Adrenal gland (tissue), 12 donors: Measurements from ENCODE around the gene ACAT2. TPM values are rescaled to one million over a fixed set of nuclear protein-coding genes. Genes with fewer than 3 reads are reported as not detected.
"Not testable (repeated sequence)": the region's sequence is repeated elsewhere in the genome, so short reads cannot be mapped to it uniquely, and the experiment has no call there.

Source experiments
- DNase-seq, 7 donors: peaks; one replicate each; pipeline ENCODE4 v3.0.0-alpha.2; 2019 to 2020
- H3K27ac ChIP-seq, 5 donors: fragments of 200-600 bp; sonication (generic) in 4 of 5; 1 replicate in 3 of 5; 2 replicates in 2 of 5; pipeline versions ENCODE4 v1.5.1 to v1.8.0; 2016 to 2020; ENCODE audit warnings: mild to moderate bottlenecking in 1 of 5
- H3K27me3 ChIP-seq: fragments of 200-600 bp; 2 replicates; pipeline ENCODE4 v1.8.0; 2021
- H3K36me3 ChIP-seq, 2 donors: fragments of 200-600 bp; replicated peaks in 1 of 2; 1 replicate in 1 of 2; 2 replicates in 1 of 2; pipeline versions ENCODE4 v1.5.1 to v1.8.0; 2018 to 2022
- H3K4me1 ChIP-seq, 2 donors: fragments of 200-600 bp; replicated peaks in 1 of 2; 1 replicate in 1 of 2; 2 replicates in 1 of 2; pipeline versions ENCODE4 v1.5.1 to v1.8.0; 2018 to 2021
- H3K4me3 ChIP-seq, 4 donors: fragments of 200-600 bp; sonication (generic) in 3 of 4; one replicate each; pipeline ENCODE4 v1.5.1; 2016 to 2018
- H3K9me3 ChIP-seq, 3 donors: fragments of 200-600 bp; sonication (generic) in 1 of 3; replicated peaks in 1 of 3; 1 replicate in 2 of 3; 2 replicates in 1 of 3; pipeline versions ENCODE4 v1.5.1 to v1.8.0; 2016 to 2021
- CTCF ChIP-seq, 6 experiments: fragments of 450-650 bp in 4 of 6; fragments of 200-600 bp in 2 of 6; sonication (generic) in 1 of 6; IDR thresholded peaks; 1 replicate in 5 of 6; 2 replicates in 1 of 6; pipeline versions ENCODE4 v1.5.1 to v1.8.0; 2016 to 2021; ENCODE audit warnings: antibody characterized with exemption in 6 of 6, mild to moderate bottlenecking in 2 of 6, moderate library complexity in 1 of 6
- POLR2A ChIP-seq, 2 donors: fragments of 450-650 bp; IDR thresholded peaks; one replicate each; pipeline ENCODE4 v1.6.1; 2017; ENCODE audit warnings: antibody characterized with exemption in 2 of 2, mild to moderate bottlenecking in 2 of 2, moderate library complexity in 1 of 2
- WGBS, 4 donors: extraction: QIAGEN DNeasy Blood & Tissue Kit in 2 of 4; methylation state at CpG; one replicate each; pipeline versions ENCODE4 v1.1.5 to v1.1.7; 2013 to 2017; 5-methylcytosine and 5-hydroxymethylcytosine counted together
- intact Hi-C, 2 donors: fragments of 100-400 bp; cut with DNase I; formaldehyde crosslinking; loops; one replicate each; pipeline versions ENCODE4 v1.14.1 to v1.15.0; 2022 to 2023
- polyA plus RNA-seq, 3 donors: library from polyadenylated mRNA; stranded (reverse); fragments of 200-250 nt in 2 of 3; fragments of 350-450 nt in 1 of 3; fragmentation: Illumina TruSeq in 1 of 3; extraction: RNeasy Lipid Tissue Mini Kit (QIAGEN cat#74804) in 1 of 3; gene quantifications; one replicate each; pipeline ENCODE4 v1.2.3, GENCODE V29; 2013 to 2014
- total RNA-seq, 9 donors: library from RNA; depleted of rRNA in 4 of 9; stranded (reverse); fragments of >200 nt in 4 of 9; fragments of 120-200 nt in 1 of 9; fragmentation: NEBNext Ultra II Directional in 1 of 9; extraction: Animal tissue kit (Norgen Biotek cat#: 25700) in 1 of 9; gene quantifications; one replicate each; pipeline versions ENCODE4 v1.1.0 to v1.2.4, GENCODE V29; 2013 to 2023
- donor health status: healthy with polysubstance abuse.
- donor health status: Bipolar disorder and iron deficiency.
- donor health status: DM: yes; HTN: yes; CAD: no.
- donor health status: DM: no; HTN: no; CAD: no.
- donor health status: DM: no; HTN: no; CAD: no.
- donor health status: DM: yes; HTN: yes; CAD: no.

Gene ACAT2
- total and polyA plus RNA-seq, 12 donors, result 8.7 to 305 (median 18.2) TPM

DNA sequence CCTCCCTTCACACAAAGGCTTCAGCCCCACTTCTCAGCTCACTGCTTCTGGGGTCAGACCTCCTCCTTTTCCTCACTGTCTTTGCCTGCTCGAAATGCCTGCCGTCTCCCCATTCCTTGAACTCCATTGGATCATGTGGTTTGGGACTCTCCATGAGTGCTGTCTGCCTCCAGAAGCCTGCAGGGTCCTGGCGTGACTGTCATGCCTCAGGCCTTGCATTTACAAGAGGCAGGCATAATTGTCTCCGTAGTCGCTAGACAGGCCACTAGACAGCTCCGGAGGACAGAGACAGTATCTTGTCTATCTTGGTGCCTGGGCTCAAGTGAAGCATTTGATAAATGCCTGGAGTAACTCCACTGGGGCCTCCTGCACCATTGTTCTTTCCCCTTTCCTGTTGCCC is 53.6 kb downstream of the ACAT2 start:
- Histone ChIP-seq H3K9me3 (no peaks in the 10 kb centered on the region), H3K4me3 (no peak overlapping the region), H3K27me3 (no peaks in the 10 kb centered on the region), H3K36me3 (no peaks in the 10 kb centered on the region), H3K4me1 (no peaks in the 10 kb centered on the region), H3K27ac (no peak overlapping the region)
- no peak for TF ChIP-seq POLR2A (IDR thresholded peaks at IDR 0.05)
- no peak for TF ChIP-seq CTCF (IDR thresholded peaks at IDR 0.05)
- intact Hi-C loops, result no loop called here
- no peak for DNase-seq
- WGBS, 4 donors, result 73 to 92% (median 80%) methylated on average over 4 to 6 of the region's 6 CpGs

GRCh38 chr6:159816775-159817174 is 54.9 kb downstream of the ACAT2 start:
- H3K9me3 ChIP-seq, intact Hi-C loops, H3K36me3 ChIP-seq, H3K4me3 ChIP-seq, H3K4me1 ChIP-seq, H3K27me3 ChIP-seq, DNase-seq, H3K27ac ChIP-seq: not testable (repeated sequence)
- WGBS, 4 donors, result 78 to 87% (median 82%) methylated on average over 3 of the region's 3 CpGs

DNA sequence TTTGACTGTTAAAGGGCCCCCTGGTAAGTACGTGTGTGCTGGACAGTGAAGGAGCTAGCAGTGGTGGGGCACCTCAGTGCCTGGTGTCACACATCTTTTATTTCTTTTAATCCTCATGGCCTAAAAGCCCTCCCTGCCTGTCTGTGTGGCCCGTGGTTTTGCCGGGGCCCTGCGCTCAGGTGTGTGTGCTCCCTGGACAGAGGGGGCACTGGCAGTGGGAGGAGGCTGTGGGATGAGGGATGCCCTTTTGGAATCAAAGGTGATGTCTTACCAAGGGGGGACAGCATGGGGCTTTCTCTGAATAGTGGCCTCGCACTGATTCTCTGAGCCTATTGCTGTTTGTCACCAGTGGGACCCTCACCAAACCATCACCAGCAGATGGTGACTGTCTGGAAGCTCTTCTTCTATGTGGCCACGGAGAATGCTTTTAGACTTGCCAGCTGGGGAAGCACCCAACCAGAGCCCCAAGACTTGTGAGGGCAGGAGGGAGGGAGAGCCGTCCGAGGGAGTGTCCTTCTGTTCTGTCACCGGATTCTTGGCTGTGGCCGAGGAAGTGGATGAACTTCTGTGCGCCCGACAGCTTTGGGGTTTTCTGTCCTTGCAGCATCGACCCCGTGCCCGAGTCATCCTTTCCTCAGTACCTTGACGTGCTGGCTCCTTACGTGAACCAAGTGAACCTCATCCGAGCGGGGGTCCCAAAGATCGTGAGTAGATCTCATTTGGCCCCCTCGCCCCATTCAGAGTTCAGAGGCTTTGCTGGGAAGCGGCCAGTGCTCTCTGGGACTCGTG is 56.3 kb downstream of the ACAT2 start:
- no peak for DNase-seq
- no peaks in the 10 kb centered on the region for H3K36me3 ChIP-seq
- H3K27ac ChIP-seq, result no peak overlapping the region
- intact Hi-C loops, result no loop called here
- H3K4me3 ChIP-seq, result no peak overlapping the region
- TF ChIP-seq POLR2A (IDR thresholded peaks at IDR 0.05) (no peak), CTCF (IDR thresholded peaks at IDR 0.05) (no peak)
- no peaks in the 10 kb centered on the region for H3K9me3 ChIP-seq
- 83 to 91% (median 85%) methylated on average over 22 to 23 of the region's 23 CpGs for WGBS, 4 donors
- H3K4me1 ChIP-seq, result no peaks in the 10 kb centered on the region
- H3K27me3 ChIP-seq, result no peaks in the 10 kb centered on the region

GRCh38 chr6:159819098-159819497 is 57.3 kb downstream of the ACAT2 start:
- Histone ChIP-seq H3K4me3 (no peak overlapping the region), H3K27ac (no peak overlapping the region), H3K27me3 (no peaks in the 10 kb centered on the region), H3K9me3 (no peaks in the 10 kb centered on the region), H3K36me3 (no peaks in the 10 kb centered on the region), H3K4me1 (no peaks in the 10 kb centered on the region)
- WGBS, 4 donors, result 78 to 86% (median 83%) methylated on average over 12 to 16 of the region's 16 CpGs
- DNase-seq, result no peak
- intact Hi-C loops, result no loop called here
- TF ChIP-seq CTCF (IDR thresholded peaks at IDR 0.05) (no peak), POLR2A (IDR thresholded peaks at IDR 0.05) (no peak)
